Rectal smooth muscle tissue (tissue), 1 donor: Measurements from ENCODE around the gene RUBCN.
"Not testable (repeated sequence)": the region's sequence is repeated elsewhere in the genome, so short reads cannot be mapped to it uniquely, and the experiment has no call there.

Experiments
- H3K27ac ChIP-seq: one replicate; pipeline ENCODE4 v1.7.0; 2013; ENCODE audit warnings: low read depth, low read length, inconsistent platforms
- H3K27me3 ChIP-seq: one replicate; pipeline ENCODE4 v1.7.0; 2013; ENCODE audit warnings: low read length; ENCODE audit not compliant: control insufficient read depth, insufficient read depth
- H3K36me3 ChIP-seq: one replicate; pipeline ENCODE4 v1.7.0; 2013; ENCODE audit warnings: low read length; ENCODE audit not compliant: control insufficient read depth, insufficient read depth
- H3K4me1 ChIP-seq: one replicate; pipeline ENCODE4 v1.7.0; 2013; ENCODE audit warnings: low read length; ENCODE audit not compliant: control insufficient read depth, insufficient read depth
- H3K4me3 ChIP-seq: one replicate; pipeline ENCODE4 v1.7.0; 2013; ENCODE audit warnings: low read length
- H3K9ac ChIP-seq: one replicate; pipeline ENCODE4 v1.7.0; 2013; ENCODE audit warnings: low read length

Gene RUBCN

GRCh38 chr3:197749601-197750395 is 13.1 kb upstream of the RUBCN start, which contains the start of gene FYTTD1:
TSS of gene FYTTD1 (plus strand) at chr3:197749883. CDS start at chr3:197749972, 89 bp downstream.
- Histone ChIP-seq H3K9ac (peak within 1 kb of the TSS; percentile 77), H3K27me3 (no peaks in the 10 kb centered on the region), H3K27ac (peak within 1 kb of the TSS; percentile 97), H3K4me3 (peak within 1 kb of the TSS; percentile 86), H3K36me3 (no peaks in the 10 kb centered on the region), H3K4me1 (peaks cover 7% of the 10 kb centered on the region)

- Histone ChIP-seq H3K4me3 (peak overlapping the region; percentile 86), H3K9ac (peak overlapping the region; percentile 42), H3K36me3 (no peaks in the 10 kb centered on the region), H3K27ac (peak overlapping the region; percentile 97), H3K4me1 (peaks cover 7% of the 10 kb centered on the region), H3K27me3 (no peaks in the 10 kb centered on the region)
Observed at GRCh38 chr3:197749315-197749600, 12.6 kb upstream of the RUBCN start.

GRCh38 chr3:197748597-197749314 is 12.1 kb upstream of the RUBCN start:
- Histone ChIP-seq H3K4me1 (peaks cover 7% of the 10 kb centered on the region), H3K4me3 (peak overlapping the region; percentile 86), H3K9ac (no peak overlapping the region), H3K36me3 (no peaks in the 10 kb centered on the region), H3K27ac (peak overlapping the region; percentile 97), H3K27me3 (no peaks in the 10 kb centered on the region)

GRCh38 chr3:197746801-197747237 is 10.1 kb upstream of the RUBCN start:
- Histone ChIP-seq H3K4me1 (peaks cover 3% of the 10 kb centered on the region), H3K27ac (no peak overlapping the region), H3K4me3 (no peak overlapping the region), H3K36me3 (no peaks in the 10 kb centered on the region), H3K9ac (no peak overlapping the region), H3K27me3 (no peaks in the 10 kb centered on the region)

GRCh38 chr3:197746209-197746608 is 9.5 kb upstream of the RUBCN start:
- Histone ChIP-seq H3K4me3 (no peak overlapping the region), H3K36me3 (no peaks in the 10 kb centered on the region), H3K27ac (no peak overlapping the region), H3K27me3 (no peaks in the 10 kb centered on the region), H3K9ac (no peak overlapping the region), H3K4me1 (peaks cover 3% of the 10 kb centered on the region)

- Histone ChIP-seq H3K9ac (no peak overlapping the region), H3K4me3 (no peak overlapping the region), H3K4me1 (no peaks in the 10 kb centered on the region), H3K36me3 (no peaks in the 10 kb centered on the region), H3K27me3 (no peaks in the 10 kb centered on the region), H3K27ac (no peak overlapping the region)
Observed at GRCh38 chr3:197742787-197743186, 6.1 kb upstream of the RUBCN start.

GRCh38 chr3:197737749-197738462 is 1.2 kb upstream of the RUBCN start:
- Histone ChIP-seq H3K4me1 (peaks cover 8% of the 10 kb centered on the region), H3K36me3 (no peaks in the 10 kb centered on the region), H3K9ac (no peak overlapping the region), H3K27me3 (no peaks in the 10 kb centered on the region), H3K4me3 (peak overlapping the region; percentile 78), H3K27ac (no peak overlapping the region)

GRCh38 chr3:197737319-197737649 is 580 bp upstream of the RUBCN start:
- Histone ChIP-seq H3K4me3 (peak overlapping the region; percentile 78), H3K4me1 (peaks cover 8% of the 10 kb centered on the region), H3K36me3 (no peaks in the 10 kb centered on the region), H3K27me3 (no peaks in the 10 kb centered on the region), H3K9ac (peak overlapping the region; percentile 28), H3K27ac (peak overlapping the region; percentile 70)

GRCh38 chr3:197736010-197736490 is 654 bp downstream of the RUBCN start:
- H3K27ac ChIP-seq, result peak overlapping the region; percentile 56
- peak overlapping the region; percentile 91 for H3K4me3 ChIP-seq
- H3K36me3 ChIP-seq, result no peaks in the 10 kb centered on the region
- H3K9ac ChIP-seq, result peak overlapping the region; percentile 24
- no peaks in the 10 kb centered on the region for H3K27me3 ChIP-seq
- H3K4me1 ChIP-seq, result peaks cover 8% of the 10 kb centered on the region

GRCh38 chr3:197734667-197735318 is 1.9 kb downstream of the RUBCN start:
- Histone ChIP-seq H3K27me3 (no peaks in the 10 kb centered on the region), H3K4me1 (peaks cover 8% of the 10 kb centered on the region), H3K27ac (no peak overlapping the region), H3K9ac (no peak overlapping the region), H3K4me3 (no peak overlapping the region), H3K36me3 (no peaks in the 10 kb centered on the region)

GRCh38 chr3:197733042-197733441 is 3.7 kb downstream of the RUBCN start:
- Histone ChIP-seq H3K4me3 (no peak overlapping the region), H3K4me1 (peaks cover 8% of the 10 kb centered on the region), H3K27ac (no peak overlapping the region), H3K9ac (no peak overlapping the region), H3K36me3 (no peaks in the 10 kb centered on the region), H3K27me3 (no peaks in the 10 kb centered on the region)

GRCh38 chr3:197731483-197731882 is 5.2 kb downstream of the RUBCN start:
- H3K4me3 ChIP-seq, H3K4me1 ChIP-seq, H3K27ac ChIP-seq, H3K27me3 ChIP-seq, H3K9ac ChIP-seq, H3K36me3 ChIP-seq: not testable (repeated sequence)
